HL-60 (cell line): Measurements from ENCODE around the gene ATG2B.

Experiments
- DNase-seq, 2 experiments: peaks; one replicate each; pipeline ENCODE4 v3.0.0-alpha.2; 2010 to 2020; ENCODE audit warnings: low read depth in 1 of 2, low spot score in 1 of 2
- H3K27ac ChIP-seq: fragments of 250-450 bp; sonication (Bioruptor Pico); replicated peaks from 2 replicates; pipeline ENCODE4 v1.5.1; 2020; ENCODE audit warnings: mild to moderate bottlenecking, moderate library complexity
- H3K27me3 ChIP-seq: fragments of 250-450 bp; sonication (Bioruptor Pico); 2 replicates; pipeline ENCODE4 v1.5.1; 2021; ENCODE audit warnings: mild to moderate bottlenecking, moderate library complexity; ENCODE audit not compliant: insufficient read depth, poor library complexity, severe bottlenecking
- H3K4me3 ChIP-seq: replicated peaks from 2 replicates; pipeline ENCODE4 v1.5.1; 2011; ENCODE audit warnings: mild to moderate bottlenecking, control low read depth, low read length; ENCODE audit not compliant: insufficient read depth
- GABPA ChIP-seq: IDR thresholded peaks from 2 replicates; pipeline ENCODE4 v1.6.1; 2012; ENCODE audit warnings: low read depth
- POLR2AphosphoS5 ChIP-seq: IDR thresholded peaks from 2 replicates; pipeline ENCODE4 v1.6.1; 2012; ENCODE audit warnings: low read depth
- REST ChIP-seq: IDR thresholded peaks from 2 replicates; pipeline ENCODE4 v1.6.1; 2012; ENCODE audit warnings: low read depth; ENCODE audit not compliant: insufficient replicate concordance
- SPI1 ChIP-seq: IDR thresholded peaks from 2 replicates; pipeline ENCODE4 v1.6.1; 2012; ENCODE audit warnings: low read depth, mild to moderate bottlenecking, borderline replicate concordance
- TF ChIP-seq, protein P1 (sequence below): IDR thresholded peaks from one replicate; pipeline ENCODE4 v1.5.1; 2011; ENCODE audit warnings: low read length, control low read depth, inconsistent platforms; ENCODE audit not compliant: insufficient read depth

ATG2B gene

DNA sequence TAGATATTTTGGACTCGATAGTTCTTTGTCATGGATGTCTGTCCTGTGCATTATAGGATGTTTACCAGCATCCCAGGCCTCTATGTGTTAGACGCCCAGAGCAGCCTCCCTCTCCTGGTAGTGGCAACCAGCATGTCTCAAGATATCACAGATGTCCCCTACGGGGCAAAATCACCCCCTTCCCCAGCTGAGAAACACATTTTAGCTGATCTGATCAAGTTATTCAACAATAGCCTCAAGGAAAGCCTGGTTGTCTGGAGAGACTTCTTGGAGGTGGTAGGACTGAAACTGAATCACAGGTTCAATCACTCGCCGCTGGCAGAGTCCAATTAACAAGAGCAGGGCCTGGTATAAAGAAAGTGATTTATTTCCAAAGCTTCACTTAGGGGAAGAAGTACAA lies 89.5 kb downstream of the ATG2B start:
- H3K4me3 ChIP-seq: no peak overlapping the region
- no peak overlapping the region for H3K27ac ChIP-seq
- H3K27me3 ChIP-seq: no peaks in the 10 kb centered on the region
- no peak for DNase-seq
- TF ChIP-seq GABPA (no peak), SPI1 (no peak), POLR2AphosphoS5 (no peak), REST (no peak)
- TF ChIP-seq, protein P1, sequence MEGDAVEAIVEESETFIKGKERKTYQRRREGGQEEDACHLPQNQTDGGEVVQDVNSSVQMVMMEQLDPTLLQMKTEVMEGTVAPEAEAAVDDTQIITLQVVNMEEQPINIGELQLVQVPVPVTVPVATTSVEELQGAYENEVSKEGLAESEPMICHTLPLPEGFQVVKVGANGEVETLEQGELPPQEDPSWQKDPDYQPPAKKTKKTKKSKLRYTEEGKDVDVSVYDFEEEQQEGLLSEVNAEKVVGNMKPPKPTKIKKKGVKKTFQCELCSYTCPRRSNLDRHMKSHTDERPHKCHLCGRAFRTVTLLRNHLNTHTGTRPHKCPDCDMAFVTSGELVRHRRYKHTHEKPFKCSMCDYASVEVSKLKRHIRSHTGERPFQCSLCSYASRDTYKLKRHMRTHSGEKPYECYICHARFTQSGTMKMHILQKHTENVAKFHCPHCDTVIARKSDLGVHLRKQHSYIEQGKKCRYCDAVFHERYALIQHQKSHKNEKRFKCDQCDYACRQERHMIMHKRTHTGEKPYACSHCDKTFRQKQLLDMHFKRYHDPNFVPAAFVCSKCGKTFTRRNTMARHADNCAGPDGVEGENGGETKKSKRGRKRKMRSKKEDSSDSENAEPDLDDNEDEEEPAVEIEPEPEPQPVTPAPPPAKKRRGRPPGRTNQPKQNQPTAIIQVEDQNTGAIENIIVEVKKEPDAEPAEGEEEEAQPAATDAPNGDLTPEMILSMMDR: no peak

DNA sequence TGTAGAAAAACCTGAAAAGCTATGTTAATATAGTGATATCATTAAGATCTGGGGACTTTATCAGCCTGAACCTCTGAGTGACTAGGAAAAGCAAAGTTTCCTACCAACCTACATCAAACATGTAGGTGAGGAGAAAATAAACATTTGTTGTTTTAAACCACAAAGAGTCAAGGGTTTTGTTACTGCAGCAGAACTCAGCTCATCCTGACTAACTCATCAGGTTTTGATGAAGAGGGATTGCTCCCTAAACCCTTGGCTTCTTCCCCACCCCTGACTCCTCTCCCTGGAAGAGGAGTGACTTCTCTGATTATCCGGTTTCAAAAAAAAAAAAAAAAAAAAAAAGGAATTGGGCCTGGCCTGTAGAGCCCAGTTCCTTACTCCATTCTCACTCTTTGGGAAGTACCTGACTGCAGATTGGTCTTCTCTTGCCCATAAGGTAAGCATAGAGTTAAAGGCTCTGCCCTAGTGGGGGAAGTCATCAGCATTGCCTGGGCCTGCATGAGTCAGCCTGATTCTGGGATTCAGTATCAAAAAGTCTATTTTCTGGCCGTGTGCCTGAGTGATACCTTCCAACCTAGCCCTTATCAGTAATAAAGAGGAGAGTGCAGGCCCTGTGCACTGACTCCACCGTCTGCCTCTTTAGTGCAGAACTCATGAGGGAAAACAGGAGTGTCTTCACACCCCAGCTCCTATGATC lies 90.2 kb downstream of the ATG2B start:
- no peak for DNase-seq
- TF ChIP-seq SPI1: no peak
- TF ChIP-seq GABPA: no peak
- TF ChIP-seq, protein P1: no peak
- TF ChIP-seq REST: no peak
- no peak for TF ChIP-seq POLR2AphosphoS5
- Histone ChIP-seq H3K4me3 (no peak overlapping the region), H3K27me3 (no peaks in the 10 kb centered on the region), H3K27ac (no peak overlapping the region)

DNA sequence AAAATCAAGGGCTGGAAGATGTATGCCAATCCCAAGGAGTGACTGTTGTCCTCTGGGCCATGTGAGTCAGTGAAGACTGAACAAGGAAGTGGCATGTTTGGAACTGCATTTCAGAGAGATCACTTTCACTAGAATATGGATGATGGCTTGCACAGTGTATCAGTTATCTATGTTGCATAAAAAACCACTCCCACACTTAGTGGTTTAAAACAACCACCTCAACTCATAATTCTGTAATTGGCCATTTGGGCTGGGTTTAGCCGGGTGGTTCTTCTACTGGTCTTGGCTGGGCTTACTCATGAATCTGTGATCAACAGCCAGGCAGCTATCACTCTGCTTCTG lies 91.7 kb downstream of the ATG2B start:
- no peak overlapping the region for H3K27ac ChIP-seq
- H3K4me3 ChIP-seq: no peak overlapping the region
- no peaks in the 10 kb centered on the region for H3K27me3 ChIP-seq

More for the DNA sequence above, 91.7 kb downstream of the ATG2B start:
- no peak for DNase-seq
- TF ChIP-seq REST (no peak), POLR2AphosphoS5 (no peak), GABPA (no peak), SPI1 (no peak)
- TF ChIP-seq, protein P1: no peak
